NCI-H128 (cell line): ENCODE results near the gene CLMN.
"Not testable (repeated sequence)": the region's sequence is repeated elsewhere in the genome, so short reads cannot be mapped to it uniquely, and the experiment has no call there.

Experiments used
- DNase-seq: peaks from one replicate; lab custom pipeline; 2025; ENCODE audit not compliant: unreplicated experiment; lab: John Stamatoyannopoulos, UW

CLMN gene

DNA sequence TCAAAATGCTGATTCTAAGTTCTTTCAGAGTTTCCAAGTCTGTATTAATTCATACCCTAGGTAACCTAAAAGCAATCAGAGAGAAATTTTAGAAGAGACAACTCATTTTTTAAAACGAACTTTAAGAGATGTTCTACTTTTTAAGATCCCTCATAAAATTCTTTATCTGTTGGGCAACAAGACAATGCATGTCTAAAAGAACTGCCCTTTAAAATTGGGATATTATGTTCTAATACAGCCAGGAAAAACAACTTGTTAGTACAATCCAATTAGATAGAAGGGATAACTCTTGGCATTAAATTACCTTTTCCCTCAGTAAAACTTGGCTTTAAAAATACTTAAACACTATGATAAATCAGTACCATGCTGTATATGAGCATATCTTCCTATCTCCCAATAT lies 178.0 kb downstream of the CLMN start:
- no peak for DNase-seq

GRCh38 chr14:95140060-95140858 lies 179.4 kb downstream of the CLMN start:
- DNase-seq = no peak

DNA sequence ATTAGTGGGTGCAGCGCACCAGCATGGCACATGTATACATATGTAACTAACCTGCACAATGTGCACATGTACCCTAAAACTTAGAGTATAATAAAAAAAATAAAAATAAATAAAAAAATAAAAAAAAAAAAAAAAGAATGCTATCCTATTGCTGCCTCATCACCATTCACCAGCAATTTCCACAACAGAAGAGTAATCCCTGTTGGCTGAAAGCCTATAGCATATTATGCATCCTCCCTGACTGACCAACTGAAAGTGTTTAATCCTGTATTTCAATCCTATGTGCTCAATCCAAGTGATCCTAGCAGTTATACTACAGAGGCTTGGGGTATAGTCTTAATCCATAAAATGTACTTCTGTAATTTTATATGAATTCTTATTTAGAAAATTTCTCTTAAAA lies 180.8 kb downstream of the CLMN start:
- DNase-seq = no peak

- DNase-seq = not testable (repeated sequence)
Measured at GRCh38 chr14:95138455-95138854, 181.3 kb downstream of the CLMN start.

DNA sequence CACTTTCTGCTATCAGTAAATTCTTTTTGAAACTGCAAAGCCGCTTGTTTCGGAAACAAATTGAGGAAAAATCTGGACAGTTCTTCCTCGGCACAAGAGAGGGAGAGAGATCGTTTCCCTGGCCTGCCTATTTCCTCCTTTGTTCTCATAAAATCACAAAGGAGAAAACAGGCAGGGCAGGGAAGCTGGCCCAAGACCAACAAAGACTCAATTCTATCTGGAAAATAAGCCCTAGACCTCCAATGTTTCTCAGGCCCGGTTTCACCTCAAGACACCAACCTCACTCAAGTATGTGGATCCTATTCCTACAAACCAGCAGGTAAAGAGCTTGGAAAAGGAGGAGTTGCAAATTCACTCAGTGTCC lies 181.9 kb downstream of the CLMN start:
- DNase-seq = no peak

DNA sequence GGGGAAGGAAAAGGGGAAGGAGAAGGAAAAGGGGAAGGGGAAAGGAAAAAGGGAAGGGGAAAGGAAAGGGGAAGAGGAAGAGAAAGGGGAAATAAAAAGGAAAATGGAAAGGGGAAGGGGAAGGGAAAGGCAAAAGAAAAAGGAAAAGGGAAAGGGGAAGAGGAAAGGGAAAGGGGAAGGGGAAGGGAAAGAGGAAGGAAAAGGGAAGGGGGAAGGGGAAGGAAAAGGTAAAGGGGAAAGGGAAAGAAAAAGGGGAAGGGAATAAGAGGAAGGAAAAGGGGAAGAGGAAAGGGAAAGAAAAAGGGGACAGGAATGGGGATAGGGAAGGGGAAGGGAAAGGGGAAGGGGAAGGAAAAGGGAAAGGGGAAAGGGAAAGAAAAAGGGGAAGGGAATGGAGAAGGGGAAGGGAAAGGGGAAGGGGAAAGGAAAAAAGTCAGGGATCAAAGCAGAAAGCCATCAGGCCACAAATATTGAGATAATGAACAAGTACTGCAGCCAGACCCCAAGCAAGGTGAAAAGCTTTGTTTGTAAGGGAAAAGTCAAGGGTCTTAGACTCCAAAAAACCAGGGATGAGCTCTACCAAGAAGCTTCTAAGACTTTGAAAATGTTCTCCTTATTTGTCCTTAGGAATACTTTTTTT lies 182.4 kb downstream of the CLMN start:
- DNase-seq = no peak

DNA sequence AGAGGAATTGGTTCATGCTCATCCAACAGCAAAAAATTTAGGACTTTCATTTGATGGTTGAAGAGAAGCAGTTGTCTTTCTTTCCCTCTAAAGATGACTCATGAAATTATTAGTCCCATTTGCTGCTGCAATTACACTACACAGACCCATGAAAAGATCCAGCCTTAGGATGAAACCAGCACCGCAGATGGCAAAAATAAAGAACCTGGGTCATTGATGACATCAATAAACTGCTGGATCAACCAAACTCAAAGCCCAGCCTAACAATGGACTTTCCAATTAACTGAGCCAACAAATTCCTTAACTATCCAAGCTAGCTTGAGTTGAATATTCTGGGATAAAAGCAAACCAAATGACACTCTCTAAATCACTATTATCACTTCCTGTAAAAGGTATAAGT lies 183.1 kb downstream of the CLMN start:
- DNase-seq = no peak

GRCh38 chr14:95134304-95134933 lies 185.3 kb downstream of the CLMN start:
- no peak for DNase-seq

GRCh38 chr14:95133282-95133681 lies 186.4 kb downstream of the CLMN start:
- DNase-seq = no peak

GRCh38 chr14:95132760-95133159 lies 186.9 kb downstream of the CLMN start:
- no peak for DNase-seq
